HG02759 (cell line): ENCODE data around the gene TAF5.
A peak's percentile ranks its signal among the peaks of the same experiment; 100 is the strongest.
"Not testable (repeated sequence)": the region's sequence is repeated elsewhere in the genome, so short reads cannot be mapped to it uniquely, and the experiment has no call there.

Source experiments
- ATAC-seq: cut with Tn5 transposase; IDR thresholded peaks from one replicate; pipeline ENCODE4 v1.9.1; 2021; ENCODE audit warnings: mild to moderate bottlenecking, moderate library complexity; ENCODE audit not compliant: unreplicated experiment

TAF5 gene

DNA sequence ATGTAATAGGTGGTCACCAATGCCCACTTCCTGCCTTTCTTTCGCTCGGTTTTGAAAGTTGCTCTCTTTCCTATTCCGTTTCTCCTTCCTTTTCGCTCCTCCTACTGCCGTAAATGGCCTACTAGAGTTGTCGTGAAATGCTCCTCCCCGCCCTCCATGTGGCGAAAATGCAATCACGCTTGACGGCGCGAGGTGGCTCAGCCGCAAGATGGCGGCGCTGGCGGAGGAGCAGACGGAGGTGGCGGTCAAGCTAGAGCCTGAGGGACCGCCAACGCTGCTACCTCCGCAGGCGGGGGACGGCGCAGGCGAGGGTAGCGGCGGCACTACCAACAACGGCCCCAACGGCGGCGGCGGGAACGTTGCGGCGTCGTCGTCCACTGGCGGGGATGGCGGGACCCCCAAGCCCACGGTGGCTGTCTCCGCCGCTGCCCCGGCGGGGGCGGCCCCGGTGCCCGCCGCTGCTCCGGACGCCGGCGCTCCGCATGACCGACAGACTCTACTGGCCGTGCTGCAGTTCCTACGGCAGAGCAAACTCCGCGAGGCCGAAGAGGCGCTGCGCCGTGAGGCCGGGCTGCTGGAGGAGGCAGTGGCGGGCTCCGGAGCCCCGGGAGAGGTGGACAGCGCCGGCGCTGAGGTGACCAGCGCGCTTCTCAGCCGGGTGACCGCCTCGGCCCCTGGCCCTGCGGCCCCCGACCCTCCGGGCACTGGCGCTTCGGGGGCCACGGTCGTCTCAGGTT, at the start of gene TAF5:
TSS of gene TAF5 (plus strand) at position 195 of the 737 bp plus-strand sequence. CDS start at position 209, 14 bp downstream.
- peak; percentile 64 for ATAC-seq

DNA sequence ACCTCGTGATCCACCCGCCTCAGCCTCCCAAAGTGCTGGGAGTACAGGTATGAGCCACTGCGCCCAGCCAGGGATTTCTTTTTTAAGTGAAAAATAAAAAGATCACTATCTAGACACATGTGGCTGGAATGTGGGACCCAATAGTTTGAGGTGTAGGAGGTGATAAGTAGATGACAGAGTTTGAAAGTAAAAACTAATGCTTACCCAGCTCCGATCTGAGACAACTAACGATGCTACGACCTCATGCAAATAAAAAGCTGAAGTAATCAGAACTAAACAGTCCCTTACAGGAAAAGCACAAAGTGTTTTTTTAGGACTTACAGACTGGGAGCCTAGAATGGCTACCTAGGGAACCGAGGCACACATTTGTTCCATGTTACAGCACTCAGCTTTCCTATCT, 39.9 kb upstream of the TAF5 start:
- no peak for ATAC-seq

DNA sequence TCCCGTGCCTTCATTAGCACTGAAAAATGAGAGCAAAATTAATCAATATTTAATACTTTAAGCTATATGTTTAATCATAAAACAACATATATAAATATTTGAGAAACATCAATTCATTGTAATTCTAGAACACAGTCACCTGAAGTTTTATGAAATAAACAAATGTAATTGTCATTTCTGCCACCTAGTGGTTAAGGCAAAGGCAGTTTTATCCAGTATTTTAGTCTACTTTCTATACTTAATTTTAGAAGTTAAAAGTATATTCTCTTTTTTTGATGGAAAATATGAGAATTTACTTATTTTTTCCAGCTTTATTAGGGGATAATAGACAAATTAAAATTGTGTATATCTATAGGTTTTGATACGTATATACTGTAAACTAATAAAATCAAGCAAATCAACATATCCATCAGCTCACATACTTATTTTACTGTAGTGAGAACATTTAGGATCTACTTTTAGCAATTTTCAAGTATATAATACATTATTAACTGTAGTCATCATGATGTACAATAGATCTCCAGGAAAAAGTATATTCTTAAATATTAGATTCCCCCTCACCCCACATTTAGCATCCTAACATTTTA, 33.7 kb upstream of the TAF5 start:
- no peak for ATAC-seq

DNA sequence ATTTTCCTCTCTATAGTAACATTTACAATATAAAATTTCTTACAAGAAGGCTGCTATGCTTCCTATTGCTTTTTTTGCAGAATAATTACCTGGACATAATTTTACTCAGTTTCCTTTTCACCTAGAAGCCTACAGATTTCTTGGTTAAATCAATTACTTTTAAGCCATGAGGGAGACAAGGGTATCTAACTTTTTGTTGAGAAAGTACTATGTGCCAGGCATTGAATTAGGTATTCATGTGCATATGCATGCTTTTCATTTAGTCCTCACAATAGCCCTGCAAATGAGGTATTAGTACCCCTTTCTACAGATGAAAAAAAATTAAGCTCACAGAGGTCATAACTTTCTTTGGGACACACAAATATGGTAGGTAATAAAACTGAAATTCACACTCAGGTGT, 33.2 kb upstream of the TAF5 start:
- no peak for ATAC-seq

DNA sequence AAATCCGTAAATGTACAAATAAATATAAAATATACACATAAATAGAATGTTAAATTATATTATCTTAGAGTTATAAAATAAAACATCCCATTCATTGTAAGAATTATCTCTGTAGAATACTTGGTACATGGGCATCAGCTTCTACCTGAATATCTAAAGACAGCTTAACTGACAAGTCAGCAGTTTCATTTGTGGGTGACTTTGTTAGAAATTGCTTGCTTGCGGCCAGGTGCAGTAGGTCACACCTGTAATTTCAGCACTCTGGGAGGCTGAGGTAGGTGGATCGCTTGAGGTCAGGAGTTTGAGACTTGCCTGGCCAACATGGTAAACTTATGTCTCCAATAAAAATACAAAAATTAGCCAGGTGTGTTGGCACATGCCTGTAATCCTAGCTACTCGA, 31.4 kb upstream of the TAF5 start:
- ATAC-seq = no peak

DNA sequence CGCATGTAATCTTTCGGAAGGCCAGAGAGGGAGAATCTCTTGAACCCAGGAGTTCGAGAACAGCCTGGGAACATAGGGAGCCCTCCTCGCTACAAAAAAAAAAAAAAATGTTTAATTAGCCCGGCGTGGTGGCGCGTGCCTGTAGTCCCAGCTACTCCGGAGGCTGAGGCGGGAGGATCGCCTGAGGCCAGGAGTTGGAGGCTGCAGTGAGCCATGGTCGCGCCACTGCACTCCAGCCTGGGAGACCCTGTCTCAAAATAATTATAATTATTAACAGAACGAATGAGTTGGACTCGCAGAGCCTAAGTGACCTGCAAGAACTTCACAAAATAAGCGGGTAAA, 17.6 kb upstream of the TAF5 start:
- no peak for ATAC-seq

DNA sequence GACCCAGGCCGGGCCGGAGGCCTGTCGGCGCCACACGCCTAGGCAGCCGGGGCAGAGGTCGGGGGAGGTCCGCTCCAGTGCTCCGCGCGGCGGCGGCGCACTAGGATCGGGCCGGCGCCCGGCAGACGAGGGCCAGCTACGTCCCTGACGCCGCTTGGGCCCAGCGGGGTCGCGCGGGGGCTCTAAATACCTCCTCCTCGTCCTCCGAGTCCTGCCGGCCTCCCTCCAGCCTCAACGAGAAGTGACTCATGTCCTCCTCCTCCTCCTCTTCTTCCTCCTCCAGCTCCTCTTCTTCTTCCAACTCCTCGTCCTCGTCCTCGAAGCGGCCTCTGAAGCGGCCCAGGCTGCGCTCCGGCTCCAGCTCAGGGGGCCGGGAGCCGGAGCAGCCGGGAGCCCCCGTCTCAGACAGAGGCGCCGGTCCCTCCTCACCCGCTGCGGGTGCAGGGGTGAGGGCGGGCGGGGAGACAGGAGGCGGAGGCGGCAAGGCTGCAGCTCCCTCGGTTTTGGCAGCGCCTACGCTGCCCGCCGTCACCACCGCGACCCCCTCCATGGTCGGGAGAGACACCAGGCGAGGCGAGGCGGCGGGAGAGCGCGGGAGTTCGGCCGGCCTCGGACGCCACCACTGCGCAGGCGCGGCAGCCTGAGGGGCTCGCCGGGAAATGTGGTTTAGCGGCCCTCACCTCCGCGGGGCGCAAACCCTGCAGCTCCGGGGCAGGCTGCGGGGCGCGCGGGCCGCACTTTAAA, 17.1 kb upstream of the TAF5 start, which contains the start of gene PCGF6:
TSS of gene PCGF6 (minus strand) at position 624 of the 744 bp plus-strand sequence. CDS start at position 550, 74 bp downstream.
- peak; percentile 89 for ATAC-seq

DNA sequence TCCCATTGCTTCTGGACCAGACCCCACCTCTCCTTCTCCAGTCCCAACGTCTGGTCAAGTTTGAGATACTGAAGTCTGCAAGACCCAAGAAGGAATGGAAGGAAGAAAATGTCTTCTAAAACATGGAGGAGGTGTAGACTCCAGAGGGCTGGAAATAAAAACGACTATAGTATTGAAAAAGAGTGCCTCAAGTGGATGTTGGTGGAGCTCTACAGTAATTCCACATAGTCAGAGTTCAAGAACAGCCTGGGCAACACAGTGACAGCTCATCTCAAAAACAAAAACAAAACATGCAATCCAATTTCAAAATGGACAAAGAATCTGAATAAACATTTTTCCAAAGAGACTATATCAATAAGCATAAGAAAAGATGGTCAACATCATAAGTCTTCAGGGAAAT, 14.5 kb upstream of the TAF5 start:
- ATAC-seq = no peak

DNA sequence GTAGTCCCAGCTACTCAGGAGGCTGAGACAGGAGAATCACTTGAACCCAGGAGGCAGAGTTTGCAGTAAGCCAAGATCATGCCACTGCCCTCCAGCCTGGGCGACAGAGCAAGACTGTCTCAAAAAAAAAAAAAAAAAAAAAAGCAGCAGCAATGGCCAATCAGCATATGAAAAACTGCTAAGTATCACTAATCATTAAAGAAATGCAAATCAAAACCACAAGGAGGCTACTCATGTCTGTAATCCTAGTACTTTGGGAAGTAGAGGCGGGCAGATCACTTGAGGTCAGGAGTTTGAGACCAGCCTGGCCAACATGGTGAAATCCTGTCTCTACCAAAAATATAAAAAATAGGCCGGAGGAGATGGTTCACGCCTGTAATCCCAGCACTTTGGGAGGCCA, 13.2 kb upstream of the TAF5 start:
- ATAC-seq = not testable (repeated sequence)

DNA sequence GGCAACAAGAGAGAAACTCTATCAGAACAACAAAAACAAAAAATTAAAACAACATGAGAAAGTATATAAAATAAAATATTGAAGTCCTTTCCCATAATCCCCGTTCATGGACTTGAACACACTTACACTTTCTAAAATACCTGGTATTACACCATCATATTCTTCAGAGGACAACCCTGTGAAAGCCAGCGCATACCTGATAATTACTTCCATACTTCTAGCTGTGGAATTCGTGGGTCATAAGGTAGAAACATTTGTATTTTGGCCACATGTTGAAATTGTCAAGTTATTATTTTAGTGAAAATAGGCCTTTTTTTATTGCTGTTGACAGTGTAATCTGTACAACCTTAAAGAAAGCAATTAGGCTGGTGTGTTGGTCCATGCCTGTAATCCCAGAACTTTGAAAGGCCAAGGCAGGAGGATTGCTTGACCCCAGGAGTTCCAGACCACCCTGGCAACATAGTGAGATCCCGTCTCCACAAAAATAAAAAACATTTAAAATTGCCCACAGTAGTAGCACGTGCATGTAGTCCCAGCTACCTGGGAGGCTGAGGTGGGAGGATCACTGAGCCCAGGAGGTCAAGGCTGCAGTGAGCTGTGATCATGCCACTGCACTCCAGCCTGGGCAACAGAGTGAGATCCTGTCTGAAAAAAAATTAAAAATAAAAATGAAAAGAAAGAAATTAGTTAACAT, 11.7 kb upstream of the TAF5 start:
- no peak for ATAC-seq

DNA sequence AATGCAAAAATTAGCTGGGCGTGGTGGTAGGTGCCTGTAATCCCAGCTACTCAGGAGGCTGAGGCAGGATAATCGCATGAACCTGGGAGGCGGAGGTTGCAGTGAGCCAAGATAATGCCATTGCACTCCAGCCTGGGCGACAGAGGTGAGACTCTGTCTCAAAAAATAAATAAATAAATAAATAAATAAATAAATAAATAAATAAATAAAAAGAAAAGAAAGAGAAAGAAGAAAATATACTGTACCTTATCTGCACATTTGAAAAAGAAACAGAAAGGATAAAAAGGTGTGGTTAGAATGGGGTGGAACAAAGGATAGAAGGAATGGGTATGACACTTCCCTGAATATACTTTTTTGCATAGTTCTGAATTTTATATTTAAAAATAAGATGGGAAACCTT, 8.3 kb upstream of the TAF5 start:
- not testable (repeated sequence) for ATAC-seq

DNA sequence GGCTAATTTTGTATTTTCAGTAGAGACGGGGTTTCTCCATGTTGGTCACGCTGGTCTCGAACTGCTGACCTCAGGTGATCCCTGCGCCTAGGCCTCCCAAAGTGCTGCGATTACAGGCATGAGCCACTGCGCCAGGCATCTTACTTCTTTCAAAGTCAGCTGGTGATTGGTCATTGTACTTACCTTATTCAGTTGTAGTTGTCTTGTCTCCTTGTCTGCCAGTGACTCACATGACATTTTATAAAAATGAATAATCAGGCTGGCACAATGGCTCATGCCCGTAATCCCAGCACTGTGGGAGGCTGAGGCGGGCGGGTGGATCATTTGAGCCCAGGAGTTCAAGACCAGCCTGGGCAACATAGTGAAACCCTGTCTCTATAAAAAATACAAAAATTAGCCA, 7.0 kb upstream of the TAF5 start:
- not testable (repeated sequence) for ATAC-seq

DNA sequence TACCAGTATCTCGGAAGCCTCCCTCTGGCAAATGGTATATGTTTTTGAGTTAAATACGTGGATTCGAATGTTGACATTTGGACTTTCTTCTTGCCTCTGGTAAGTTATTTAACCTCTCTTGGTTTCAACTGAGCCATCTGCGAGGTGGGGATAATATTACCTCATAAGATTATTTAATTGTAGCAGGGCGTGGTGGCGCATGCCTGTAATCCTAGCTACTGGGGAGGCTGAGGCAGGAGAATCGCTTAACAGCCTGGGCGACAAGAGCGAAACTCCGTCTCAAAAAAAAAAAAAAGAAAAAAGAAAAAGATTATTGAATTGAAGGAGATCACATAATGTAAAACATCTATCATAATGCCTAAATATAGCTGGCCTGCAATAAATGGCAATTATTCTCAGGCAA, 396 bp upstream of the TAF5 start:
- no peak for ATAC-seq

DNA sequence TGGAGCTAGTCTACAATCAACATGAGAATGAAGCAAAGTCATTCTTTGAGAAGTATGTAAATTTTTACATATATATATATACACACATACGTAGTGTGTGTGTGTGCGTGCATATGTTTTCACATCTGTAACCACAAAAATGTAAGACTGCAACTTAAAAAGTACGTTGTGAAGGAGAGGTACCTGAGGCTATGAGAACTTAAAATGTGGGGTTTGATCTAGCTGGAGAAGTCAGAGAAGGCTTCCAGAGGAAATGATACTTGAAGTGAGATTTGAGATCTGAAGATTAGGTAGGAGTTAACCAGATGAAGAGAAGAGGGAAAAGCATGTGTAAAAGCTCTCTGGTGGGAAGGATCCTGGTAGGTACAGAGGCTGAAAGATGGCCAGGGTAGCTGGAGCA, 5.8 kb downstream of the TAF5 start:
- ATAC-seq = no peak

DNA sequence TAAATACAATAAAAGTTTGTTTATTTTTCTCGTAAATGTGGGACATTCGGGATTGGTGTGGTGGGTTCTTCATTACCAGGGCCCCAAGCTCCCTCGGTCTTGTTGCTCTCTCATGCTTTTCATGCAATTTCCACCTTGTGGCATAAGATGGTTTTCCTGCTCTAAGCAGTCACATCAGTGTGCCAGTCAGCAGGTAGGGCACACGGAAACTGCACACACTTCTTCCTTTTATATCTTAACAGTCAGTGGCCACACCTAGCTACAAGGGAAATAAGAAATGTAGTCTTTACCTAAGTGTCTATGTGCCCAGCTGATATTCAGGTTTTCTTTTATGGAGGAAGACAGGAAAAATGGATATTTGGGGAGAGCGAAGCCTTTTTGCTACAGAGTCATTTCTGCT, 6.5 kb downstream of the TAF5 start:
- ATAC-seq = no peak

DNA sequence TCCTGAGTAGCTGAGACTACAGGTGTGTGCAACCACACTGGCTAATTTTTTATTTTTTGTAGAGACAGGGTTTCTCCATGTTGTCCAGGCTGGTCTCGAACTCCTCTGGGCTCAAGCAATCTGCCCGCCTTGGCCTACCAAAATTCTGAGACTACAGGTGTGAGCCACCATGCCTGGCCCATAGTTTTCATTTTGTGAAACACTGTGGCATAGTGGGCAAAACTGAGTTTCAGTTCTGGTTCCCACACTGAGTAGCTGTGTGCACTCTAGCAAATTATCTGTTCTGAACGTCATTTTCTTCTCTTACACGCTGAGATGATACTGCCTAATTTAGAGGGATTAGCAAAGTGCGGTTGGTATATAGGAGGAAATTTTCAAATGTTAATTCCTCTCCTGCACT, 15.0 kb downstream of the TAF5 start:
- no peak for ATAC-seq

DNA sequence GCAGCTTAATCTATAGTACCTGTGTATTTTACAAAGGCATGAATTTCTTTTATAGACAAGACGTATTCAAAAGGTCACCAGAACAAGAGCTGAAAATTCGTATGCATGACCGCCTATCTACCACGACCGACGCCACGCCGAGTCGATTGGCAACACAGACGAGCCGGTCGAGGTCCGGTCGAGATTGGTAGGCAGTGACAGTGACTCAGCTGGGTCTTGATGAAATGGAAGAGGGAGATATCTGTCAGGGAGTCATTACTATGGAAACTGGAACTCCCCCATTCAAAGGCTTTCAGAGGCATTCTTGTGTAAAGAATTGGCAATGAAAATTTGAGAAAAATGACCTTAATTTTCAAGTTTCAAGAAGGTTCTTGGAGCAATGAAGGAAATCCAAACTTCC, 26.4 kb downstream of the TAF5 start:
- no peak for ATAC-seq

DNA sequence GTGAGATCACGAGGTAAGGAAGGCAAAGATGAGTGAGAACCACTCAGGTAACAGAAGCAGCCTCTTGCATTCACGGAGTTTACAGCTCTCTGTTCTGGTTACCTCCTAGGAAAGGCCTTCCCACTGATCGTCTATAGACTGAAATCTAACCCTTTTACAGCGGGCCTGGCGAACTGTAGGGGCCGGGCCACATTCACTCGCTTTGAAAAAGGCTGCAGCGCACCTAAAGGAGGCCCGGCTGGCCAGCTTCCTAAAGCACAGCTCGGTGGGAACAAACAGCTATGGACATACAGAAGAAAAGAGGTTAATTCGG, 27.9 kb downstream of the TAF5 start:
- ATAC-seq = no peak

DNA sequence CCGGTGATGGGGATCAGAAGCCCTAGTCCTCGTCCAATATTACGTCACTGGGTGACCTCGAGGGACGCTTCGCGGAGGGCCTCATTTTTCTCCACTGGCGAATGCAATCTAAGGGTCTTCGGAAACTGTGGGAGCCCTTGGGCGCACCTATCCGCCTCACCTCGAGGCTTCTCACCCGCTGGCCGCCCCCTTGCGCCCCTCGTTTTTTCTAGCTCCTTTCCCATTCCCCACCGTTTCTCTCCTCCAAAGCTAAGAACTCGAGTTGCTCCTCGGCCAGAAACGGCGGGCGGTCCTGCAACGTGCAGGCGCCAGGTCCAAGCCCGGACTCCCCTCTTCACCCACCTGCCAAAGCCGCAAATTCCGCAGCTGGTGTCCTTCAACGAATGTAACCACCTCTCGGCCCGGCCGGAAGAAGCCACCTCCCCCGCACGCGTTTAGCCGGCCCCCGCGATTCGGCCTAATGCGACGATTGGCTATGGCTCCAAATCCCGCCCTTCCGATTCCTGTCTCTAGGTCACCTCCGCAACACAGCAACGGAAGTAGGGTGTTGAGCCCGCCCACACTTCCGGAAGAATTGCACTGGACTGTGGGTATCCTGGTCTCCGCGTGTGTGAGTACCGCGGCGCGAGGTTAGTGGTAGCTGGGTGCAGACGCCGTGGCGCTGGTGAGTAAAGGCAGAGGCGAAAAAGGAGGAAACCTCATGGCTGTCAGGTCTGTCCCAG, 28.5 kb downstream of the TAF5 start, which contains the start of the genes ATP5MK and PDCD11:
TSS of gene ATP5MK (minus strand) at position 409 of the 722 bp plus-strand sequence. CDS start 4,018 bp downstream, outside the sequence.
TSS of gene PDCD11 (plus strand) at position 560 of the 722 bp plus-strand sequence. CDS start 1,801 bp downstream, outside the sequence.
- peak; percentile 99 for ATAC-seq

DNA sequence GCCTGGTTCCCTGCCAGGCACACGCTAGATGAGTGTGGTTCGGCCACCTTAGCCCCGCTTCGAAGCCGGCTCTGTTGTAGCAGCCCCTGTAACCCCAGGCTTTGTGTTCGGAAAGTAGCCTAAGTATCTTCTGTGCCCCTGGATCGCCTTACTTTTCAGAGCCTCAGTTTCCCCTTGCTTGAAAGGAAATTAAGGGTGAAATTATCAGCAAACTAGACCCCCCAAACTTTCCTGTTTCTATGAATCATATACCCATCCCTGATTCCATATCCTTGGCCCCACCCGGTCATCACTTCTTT, 29.0 kb downstream of the TAF5 start:
- ATAC-seq = no peak
